ENCODE data around the gene RNF115.

DNA sequence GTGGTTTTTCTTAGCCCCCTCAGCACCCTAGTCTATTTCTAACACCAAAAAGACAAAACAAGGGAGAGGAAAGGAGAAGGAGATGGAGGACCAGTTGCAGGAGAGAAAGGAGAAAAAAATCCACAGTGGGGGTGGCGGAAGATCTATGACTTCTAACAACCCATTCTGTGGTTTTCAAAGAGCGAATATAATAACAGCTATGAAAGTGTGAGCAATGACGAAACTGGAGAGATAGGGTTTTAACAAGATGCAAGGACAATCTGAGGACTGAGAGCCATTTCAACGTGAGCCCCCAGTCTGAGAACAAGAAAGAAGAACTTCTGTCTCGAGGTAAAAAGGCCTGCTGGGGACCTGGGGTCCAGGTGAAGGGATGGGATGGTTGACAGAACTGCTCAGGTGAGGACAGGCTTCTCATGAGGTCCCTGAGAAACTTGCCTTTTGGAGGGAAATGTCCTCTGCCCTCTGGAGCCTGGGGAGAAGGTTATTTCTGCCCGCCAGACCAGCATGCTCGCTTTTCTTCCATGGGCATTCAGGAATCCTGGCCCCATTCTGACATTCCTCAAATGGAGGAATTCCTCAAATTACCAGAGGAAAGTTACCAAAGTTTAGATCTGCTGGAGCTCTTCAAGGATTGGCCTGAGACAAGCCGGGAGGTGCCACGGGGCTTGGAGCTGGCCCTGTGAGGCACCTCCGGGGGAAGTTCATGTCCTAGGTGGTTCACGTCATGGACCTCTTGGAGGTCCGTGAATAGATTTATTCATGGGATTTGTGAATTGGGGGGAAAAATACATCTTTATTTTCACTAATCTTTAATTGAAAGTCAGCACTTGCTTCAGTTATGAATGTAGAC lies 104.4 kb downstream of the RNF115 start, which contains the start of gene CD160:
- TF ChIP-seq MAZ (IDR thresholded peaks at IDR 0.05; ENCODE audit: borderline replicate concordance, low read depth, low read length) (no peak), SMC3 (IDR thresholded peaks at IDR 0.05; ENCODE audit: low read depth, low read length) (no peak), POLR2A (IDR thresholded peaks at IDR 0.05; ENCODE audit: low read depth, low read length) (no peak)

Measured in IMR-90 (cell line).